ENCODE measurements around the gene PHC3. TPM values are rescaled to one million over a fixed set of nuclear protein-coding genes. Genes with fewer than 3 reads are reported as not detected.

PHC3 gene
- total RNA-seq, 1 experiment from 2014 or later = 43.9 TPM

DNA sequence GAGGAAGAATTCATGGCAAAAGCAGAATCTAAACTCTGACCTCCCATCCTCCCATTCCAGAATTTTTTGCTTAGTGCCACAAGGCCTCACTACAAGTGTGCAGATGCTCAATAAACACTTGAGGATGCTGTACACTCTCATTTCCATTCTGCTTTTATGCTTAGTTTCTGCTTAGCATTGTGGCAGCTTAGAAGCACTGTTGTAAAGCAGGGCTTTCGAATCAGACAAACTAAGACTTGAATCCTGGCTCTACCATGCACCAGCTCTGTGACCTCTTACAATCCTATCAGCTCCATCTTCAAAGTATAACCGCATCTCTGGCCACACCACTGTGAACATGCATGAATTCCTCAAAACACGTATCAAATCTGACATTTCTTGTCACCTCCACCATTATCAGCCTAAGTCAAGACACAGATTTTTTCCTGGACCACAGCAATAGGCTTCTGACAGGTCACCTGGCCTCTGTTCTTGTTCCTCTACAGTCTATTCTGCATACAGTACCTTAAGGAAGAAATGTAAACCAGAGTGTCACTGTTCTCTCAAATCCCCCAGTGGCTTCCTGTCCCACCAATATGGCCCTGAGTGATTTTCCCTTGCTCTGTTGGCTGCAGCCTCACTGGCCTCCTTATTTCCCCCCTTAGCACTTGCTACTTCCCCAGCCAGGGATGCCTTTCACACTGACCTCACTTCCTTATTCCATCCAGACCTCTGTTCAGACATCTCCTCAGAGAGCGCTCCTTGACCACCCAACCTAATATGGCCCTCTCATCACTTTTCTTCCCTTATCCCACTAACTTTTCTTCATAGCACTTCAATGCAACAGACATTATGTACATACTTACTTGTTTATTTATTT lies 8.1 kb upstream of the PHC3 start:
- no peak for DNase-seq (ENCODE audit: low read depth)

DNA sequence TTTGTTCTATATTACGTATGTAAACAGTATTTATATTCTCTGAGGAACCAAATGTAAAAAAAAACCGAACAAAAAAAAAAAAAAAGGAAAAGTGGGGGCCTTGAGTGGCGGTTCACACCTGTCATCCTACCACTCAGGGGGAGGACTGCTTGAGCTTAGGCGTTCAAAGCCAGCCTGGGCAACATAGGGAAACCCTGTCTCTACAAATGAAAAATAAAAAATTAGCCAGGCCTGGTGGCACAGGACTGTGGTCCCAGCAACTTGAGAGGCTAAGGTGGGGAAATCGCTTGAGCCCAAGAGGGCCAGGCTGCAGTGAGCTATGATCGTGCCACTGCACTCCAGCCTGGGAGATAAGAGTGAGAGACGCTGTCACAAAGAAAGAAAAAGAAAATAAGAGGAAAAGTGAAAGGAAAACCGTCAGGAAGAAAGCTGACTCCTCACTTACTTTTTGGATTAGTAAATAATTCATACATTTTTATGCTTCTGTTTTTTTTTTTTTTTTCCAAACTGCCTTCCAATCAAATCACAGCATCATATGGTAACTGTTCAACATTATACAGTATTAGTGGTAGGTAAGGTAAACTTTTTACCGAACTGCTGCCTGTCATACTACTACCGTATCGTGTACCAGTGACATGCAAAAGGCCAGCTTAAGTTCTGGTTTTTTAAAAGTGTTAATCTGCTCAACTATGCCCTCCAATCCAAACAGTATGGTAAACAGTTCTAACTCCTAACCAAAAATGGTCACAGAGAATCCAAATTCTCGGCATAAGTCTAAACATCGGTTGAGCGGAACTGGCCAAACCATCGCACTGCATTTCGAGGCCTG lies 1.2 kb downstream of the PHC3 start:
- peak; percentile 28 for DNase-seq (ENCODE audit: low read depth)

DNA sequence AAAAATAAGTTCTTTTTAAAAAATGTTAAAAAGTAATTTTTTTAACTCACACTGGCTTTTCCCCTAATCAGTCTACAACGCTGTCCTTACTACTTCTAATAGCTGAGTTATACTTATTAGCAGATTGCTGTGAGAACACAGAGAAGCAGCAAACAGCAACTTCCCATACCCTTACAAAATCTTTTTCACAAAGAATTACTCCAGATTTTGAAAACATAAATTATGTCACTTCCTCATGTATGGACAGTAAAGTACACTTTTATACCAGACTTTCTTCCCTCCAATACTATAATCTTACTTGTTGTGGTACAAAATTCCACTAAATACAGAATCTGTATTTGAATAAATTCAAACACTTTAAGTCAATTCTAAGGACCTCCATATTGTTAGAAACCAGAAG lies 2.1 kb downstream of the PHC3 start:
- DNase-seq (ENCODE audit: low read depth) = no peak

DNA sequence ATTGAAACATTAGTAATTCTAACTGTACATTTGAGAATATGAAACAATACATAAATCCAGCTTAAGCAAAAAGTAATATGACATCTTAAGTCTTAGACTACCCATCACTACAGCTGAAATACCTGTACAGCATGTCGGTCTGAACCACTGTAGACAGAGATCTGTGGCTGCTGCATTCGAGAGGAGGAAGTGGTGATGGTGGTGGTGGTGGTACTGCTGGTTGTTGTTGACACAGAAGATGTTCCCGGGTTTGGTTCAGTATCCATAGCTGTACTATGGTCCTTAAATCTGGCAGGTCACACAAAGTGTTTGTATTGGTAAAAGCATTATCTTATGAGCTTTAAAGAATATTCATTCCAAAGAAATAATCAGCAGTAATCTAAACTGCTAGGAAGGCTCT lies 2.9 kb downstream of the PHC3 start:
- no peak for DNase-seq (ENCODE audit: low read depth)

DNA sequence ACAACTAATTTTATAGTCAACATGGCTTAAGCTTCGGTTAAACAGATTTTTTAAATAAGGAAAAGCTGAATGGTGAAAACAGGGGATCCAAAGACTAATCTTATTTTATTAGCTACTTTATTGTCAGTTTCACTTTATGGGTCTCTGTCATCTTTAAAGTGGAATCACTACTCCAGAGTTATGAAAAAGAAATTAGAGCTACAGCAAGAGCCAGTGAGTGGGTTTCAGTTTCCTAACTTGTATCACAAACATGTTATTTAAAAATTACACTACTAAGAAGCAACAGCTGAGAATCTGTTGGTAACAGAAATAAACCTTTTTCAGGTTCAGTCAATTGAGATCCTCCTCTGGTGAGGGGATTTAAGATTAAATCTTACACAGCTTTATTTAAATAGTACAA lies 10.0 kb downstream of the PHC3 start:
- DNase-seq (ENCODE audit: low read depth) = no peak

DNA sequence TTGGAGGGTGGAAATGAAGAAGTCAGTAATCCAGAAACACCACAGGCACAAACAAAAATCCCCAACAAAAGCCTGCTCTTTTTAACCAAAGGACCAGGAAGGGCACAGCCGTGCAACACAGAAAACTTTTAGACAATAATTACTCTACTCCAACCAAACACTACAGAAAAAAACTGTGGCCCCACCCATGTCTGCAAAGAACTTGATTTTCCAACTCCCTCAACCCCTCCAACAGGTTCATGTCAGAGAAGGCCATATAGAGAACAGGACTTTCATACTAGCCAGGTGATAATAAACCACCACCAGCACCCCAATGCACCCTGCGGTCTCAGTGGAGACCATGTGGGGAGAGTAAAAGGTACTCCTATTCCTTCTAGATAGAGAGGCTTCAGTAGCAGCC lies 16.8 kb downstream of the PHC3 start:
- no peak for DNase-seq (ENCODE audit: low read depth)

DNA sequence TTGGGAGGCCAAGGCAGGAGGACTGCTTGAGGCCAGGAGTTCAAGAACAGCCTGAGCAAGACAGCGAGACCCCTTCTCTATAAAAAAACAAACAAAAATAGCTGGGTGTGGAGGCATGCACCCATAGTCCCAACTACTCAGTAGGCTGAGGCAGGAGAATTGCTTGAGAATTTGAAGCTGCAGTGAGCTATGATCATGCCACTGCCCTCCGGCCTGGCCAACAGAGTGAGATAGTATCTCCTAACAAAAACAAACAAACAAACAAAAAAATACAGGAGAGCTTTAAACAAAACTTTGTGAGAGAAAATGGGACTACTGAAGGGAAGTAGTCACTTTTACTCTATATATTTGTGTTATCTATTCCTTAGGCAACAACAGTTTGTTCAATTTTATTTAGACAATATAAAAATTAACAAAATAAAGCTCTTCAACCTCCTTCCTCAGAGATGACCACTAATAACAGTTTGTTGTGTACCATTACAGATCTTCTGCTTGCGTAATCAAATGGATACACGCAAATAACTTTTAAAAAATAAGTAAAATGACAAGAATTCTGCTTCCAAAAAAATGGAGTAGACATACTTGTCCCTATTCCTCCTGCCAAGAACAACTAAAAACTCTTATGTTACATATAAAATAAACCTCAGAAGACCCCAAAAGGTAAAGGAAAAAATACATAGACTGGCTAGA lies 17.4 kb downstream of the PHC3 start:
- no peak for DNase-seq (ENCODE audit: low read depth)

DNA sequence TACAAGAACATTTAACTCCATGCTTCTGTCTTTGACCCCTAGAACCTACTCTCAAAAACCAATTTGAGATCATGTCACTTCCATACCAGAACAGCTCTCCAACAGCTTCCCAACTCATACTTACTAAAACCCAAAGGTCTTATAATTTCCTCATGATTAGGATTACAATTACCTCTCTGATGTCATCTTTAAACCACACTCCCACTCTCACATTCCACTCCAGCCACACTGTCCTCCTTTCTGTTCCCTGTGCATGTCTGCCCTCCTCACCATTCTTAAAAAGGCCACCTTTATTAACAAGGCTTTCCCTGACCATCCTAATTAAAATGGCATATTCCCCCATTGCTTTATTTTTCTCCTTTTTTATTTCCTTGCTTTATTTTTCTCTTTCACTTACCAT lies 18.9 kb downstream of the PHC3 start:
- no peak for DNase-seq (ENCODE audit: low read depth)

DNA sequence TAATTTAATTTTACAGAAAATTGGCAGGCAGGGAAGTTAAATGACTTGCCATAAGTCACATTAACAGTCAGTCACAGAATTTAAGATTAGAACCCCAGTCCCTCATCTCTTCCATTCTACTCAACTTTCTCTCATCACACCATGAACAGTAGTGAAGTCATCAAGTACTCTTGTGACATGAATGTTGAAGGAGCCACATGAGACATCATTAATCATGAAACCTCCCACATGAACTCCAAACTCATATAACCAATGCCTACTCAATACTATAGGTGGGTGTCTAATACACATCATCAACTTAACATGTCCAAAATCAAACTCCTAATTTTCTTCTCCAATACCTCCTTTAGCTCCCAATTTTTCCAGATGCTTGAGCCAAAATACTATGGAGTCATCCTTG lies 19.5 kb downstream of the PHC3 start:
- no peak for DNase-seq (ENCODE audit: low read depth)

DNA sequence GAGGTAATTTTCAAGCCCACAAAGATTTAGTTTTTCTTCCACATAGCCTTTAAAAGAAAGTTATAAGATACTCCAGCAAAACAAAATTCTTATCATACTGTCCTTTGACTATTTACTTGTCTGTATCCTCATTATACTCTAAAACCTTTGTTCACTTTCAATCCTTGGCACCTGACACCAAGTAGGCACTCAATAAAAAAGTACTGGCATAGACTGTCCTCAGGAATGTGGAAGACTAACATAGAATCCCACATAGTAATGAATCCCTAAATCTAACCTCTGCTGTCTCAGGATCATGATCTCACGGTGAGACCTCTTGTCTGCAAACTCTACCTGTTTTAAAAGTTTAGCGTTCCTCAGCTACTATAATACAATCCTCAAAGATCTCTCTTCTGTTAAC lies 21.6 kb downstream of the PHC3 start:
- DNase-seq (ENCODE audit: low read depth) = no peak

DNA sequence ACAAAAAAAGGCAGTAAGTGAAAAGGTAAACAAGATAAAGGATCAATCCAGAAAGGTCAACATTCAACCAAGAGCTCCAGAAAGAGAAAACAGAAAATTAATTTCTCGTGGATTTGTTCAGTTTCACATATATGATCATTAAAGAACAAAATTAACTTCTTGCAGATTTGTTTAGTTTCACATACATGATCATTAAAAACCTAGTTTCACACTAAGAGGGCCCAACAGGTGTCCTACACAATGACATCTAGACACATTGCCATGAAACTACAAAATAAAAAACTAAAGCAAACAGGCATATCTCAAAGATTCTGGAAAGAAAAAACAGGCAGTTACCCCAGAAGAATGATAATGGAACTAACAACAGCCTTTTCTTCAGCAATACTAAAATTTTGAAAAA lies 22.1 kb downstream of the PHC3 start:
- DNase-seq (ENCODE audit: low read depth) = no peak

DNA sequence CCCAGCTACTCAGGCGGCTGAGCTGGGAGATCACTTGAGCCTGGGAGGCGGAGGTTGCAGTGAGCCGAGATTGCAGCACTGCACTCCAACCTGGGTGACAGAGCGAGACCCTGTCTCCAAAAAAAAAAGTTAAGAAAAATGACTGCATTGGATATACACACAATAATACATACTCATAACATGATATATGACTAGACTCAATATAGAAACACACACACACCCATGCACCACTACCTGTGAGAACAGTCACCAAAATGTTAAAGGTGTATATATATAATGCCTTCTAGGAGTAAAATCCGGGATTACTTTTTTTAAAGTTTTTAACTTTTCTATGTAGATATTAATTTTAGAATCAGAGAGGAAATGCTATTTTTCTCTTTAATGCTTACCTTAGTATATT lies 25.9 kb downstream of the PHC3 start:
- no peak for DNase-seq (ENCODE audit: low read depth)

DNA sequence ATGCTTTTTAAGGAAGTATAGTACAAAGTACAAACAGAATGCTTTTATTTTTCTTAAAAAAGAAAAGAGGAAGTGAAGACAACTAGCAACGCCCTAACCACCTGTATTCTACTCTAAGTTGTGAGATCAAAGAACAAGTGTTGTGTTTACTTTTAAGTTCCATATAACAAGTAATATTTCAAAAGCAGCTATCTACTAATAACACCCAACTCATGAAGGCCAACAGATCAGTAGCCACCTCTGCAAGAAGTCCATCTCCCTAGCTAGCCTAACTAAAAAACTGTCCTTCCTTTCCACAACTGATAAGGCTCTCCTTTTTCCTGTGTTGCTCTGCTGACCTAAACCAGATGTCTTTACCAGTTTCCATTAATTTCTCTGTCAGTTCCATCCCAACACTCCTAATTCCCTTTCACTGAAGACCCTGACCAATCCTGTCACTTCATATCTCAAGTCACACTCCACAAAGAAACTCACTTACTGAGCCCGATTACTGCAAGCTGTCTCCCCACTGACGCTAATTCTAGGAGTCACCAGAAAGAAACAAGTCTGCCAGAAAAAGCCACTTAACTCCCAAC lies 26.9 kb downstream of the PHC3 start:
- DNase-seq (ENCODE audit: low read depth) = no peak

DNA sequence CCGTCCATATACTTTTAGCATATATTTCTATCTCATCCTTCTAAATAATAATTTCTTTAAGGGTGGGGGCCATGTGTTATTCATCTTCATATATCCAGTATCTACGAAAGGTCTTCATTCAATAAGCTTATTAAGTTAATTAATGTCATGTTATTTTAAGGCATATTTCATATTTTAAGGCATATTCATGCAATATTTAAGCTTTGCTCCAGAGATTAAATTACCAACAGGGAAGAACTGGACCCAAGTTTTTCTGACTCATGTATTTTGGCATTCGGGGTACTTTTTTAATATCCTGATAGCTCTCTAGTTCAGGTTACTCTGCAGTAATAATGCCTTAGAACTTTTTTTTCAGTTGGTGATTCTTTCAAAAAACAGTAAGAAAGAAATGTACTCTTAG lies 27.4 kb downstream of the PHC3 start:
- DNase-seq (ENCODE audit: low read depth) = no peak

DNA sequence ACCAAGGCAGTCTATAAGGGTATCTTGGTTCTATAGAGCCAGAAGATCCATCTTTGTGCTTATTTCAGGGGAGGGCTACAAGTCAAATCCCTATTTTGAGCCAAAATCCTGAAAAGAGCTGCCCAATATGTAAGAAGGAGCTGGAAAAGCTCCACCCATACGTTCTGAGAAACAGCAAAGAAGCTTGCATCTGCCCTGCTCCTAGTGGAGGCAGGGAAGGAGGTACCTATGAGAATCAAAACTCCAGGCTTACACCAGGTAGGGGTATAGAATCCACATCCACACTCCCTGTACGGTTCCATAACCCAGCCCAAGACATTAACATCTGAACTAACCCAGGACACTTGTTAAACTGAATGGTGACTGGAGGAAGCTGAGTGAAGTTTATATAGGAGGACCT lies 30.0 kb downstream of the PHC3 start:
- no peak for DNase-seq (ENCODE audit: low read depth)

DNA sequence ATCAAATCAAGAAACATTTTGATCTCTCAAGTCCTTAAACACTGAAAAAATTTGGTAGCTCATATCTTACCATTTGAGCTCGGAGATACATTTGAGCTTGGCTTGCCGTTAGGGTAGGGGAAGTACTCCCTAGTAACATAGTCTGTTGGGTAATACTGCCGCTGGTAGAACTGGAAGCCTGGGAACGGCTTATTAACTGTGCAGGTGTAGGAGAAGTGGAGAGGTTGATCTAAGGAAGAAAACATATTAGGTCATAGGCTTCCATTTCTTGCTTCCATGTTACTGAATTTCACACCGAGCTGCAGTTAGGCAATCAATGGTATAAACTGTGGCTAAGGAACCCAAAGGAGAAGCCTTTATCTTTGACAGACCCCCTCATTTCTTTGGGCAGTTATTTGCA lies 32.5 kb downstream of the PHC3 start:
- DNase-seq (ENCODE audit: low read depth) = no peak

DNA sequence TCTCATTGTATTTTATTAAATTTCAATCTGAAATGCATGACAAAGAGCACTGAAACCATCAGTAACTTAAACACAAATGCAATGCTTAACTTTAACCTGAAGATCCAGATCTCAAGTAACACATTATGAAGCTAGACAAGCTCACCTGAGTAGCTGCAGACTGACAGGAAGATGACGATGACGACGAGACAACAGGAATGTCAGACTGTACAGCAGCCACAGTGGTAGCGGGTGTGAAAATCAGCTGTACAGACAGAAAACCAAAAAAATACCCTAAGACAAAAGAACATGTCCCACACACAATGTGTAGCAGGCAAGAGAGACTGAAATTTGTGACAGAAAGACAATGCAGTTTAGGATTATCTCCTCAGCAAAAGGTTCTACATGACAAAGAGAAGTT lies 36.3 kb downstream of the PHC3 start:
- no peak for DNase-seq (ENCODE audit: low read depth)

DNA sequence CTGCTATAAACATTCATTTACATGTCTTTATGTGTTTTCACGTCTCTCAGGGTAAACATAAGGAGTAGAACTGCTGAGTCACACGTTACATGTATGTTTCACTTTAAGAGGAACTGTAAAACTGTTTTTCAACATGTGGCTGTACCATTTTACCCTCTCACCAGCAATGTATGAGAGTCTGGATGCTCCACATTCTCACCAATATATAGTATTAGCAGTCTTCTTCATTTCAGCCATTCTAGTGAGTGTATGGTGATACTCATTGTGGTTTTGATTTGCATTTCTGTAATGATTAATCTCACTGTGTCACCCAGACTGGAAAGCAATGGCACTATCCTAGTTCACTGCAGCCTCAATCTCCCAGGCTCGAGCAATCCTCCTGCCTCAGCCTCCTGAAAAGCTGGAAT lies 37.1 kb downstream of the PHC3 start:
- DNase-seq (ENCODE audit: low read depth) = no peak

DNA sequence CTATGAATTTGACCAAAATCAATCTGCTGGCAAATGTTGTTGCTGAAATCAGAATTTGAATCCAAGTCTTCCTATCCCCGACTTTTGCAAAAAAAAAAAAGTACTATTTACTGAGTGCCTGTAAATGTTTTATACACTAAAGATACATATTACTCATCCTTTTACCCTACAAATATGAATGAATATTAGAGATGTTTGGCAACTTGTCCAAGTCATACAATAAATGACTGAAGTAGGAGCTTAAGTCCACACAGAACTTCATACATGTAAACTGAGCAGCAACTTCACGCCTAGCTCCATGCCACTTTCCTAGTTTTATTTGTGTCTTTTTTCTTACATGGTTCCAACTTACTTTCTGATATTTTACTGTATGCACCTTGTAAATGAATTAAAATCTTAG lies 39.2 kb downstream of the PHC3 start:
- no peak for DNase-seq (ENCODE audit: low read depth)

DNA sequence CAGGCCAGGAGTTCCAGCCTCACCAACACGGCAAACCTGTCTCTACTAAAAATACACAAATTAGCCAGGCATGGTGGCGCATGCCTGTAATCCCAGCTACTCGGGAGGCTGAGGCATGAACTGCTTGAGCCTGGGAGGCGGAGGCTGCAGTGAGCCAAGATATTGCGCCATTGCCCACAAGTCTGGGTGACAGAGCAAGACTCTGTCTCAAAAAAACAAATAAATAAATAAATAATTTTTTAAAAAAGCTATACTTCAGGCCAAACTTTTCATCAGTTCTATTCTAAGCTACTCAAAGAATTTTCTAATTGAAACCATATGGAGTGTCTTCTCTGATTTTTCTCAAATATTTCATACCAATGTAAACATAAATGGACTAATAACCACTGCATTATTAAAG lies 43.5 kb downstream of the PHC3 start:
- DNase-seq (ENCODE audit: low read depth) = no peak

DNA sequence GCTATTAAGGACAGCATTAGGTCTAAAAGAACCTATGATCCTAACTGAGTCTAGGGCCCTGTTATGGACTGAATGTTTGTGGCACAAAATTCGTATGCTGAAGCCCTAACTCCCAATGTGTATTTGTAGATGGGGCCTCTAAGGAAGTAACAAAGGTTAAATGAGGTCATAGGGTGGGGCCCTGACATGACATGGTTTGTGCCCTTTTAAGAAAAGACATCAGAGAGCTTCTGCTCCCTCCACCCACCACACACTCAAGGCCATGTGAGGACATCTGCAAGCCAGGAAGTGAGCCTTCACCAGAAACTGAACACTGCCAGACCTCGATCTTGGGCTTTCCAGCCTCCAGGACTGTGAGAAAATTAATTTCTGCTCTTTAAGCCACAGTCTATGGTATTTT lies 49.2 kb downstream of the PHC3 start:
- DNase-seq (ENCODE audit: low read depth) = peak; percentile 5

DNA sequence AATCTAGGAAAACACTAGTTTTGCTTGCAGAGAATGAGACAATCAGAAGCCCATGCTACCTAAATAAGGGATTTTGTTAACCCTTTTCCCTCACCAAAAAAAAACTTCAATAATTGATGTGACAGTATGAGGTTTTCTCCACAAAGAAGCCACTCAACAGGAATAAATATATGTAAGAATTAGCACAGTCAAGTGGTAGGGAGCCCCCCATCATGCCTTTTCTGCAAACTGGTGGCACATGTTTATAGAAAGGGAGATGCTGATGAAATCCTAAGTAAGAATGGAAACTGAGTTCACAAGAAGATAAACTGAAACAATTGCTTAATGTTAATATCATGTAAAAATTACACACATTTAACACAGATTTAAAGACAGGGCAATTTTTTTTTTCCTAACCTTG lies 51.0 kb downstream of the PHC3 start:
- DNase-seq (ENCODE audit: low read depth) = no peak

Data from RPMI7951 (cell line).